AG09309 (cell line): ENCODE results near the gene DHRS7.
A peak's percentile ranks its signal among the peaks of the same experiment; 100 is the strongest.

Source experiments
- DNase-seq: peaks from one replicate; pipeline ENCODE4 v3.0.0-alpha.2; 2010; ENCODE audit warnings: low read depth
- H3K4me3 ChIP-seq: 2 replicates; pipeline ENCODE4 v1.5.1; 2011; ENCODE audit warnings: mild to moderate bottlenecking, low read depth, low read length, moderate library complexity; ENCODE audit not compliant: control insufficient read depth
- TF ChIP-seq, protein P1 (sequence below): IDR thresholded peaks from 2 replicates; pipeline ENCODE4 v1.5.1; 2011; ENCODE audit warnings: mild to moderate bottlenecking, low read depth, low read length, inconsistent platforms; ENCODE audit not compliant: insufficient read depth, control insufficient read depth; ENCODE audit errors: missing control alignments

The DHRS7 gene

DNA sequence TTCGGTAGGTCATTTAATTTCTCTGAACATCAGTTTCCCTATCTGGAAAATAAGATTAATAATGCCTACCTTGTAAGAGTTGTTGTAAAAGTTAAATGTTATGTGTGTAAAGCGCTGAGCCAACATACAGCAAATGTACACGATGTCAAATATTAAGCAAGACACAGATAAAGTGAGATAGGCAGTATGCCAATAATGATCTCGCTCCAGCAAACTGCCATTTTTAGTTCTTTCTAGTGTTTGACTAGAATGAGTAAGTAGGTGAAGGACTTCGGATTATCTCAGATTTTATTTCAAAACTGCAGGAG is 840 bp downstream of the DHRS7 start:
- DNase-seq: no peak
- H3K4me3 ChIP-seq: peak overlapping the region; percentile 98
- TF ChIP-seq, protein P1, sequence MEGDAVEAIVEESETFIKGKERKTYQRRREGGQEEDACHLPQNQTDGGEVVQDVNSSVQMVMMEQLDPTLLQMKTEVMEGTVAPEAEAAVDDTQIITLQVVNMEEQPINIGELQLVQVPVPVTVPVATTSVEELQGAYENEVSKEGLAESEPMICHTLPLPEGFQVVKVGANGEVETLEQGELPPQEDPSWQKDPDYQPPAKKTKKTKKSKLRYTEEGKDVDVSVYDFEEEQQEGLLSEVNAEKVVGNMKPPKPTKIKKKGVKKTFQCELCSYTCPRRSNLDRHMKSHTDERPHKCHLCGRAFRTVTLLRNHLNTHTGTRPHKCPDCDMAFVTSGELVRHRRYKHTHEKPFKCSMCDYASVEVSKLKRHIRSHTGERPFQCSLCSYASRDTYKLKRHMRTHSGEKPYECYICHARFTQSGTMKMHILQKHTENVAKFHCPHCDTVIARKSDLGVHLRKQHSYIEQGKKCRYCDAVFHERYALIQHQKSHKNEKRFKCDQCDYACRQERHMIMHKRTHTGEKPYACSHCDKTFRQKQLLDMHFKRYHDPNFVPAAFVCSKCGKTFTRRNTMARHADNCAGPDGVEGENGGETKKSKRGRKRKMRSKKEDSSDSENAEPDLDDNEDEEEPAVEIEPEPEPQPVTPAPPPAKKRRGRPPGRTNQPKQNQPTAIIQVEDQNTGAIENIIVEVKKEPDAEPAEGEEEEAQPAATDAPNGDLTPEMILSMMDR: no peak

GRCh38 chr14:60163693-60164092 is 1.5 kb downstream of the DHRS7 start:
- DNase-seq: no peak
- TF ChIP-seq, protein P1: no peak
- H3K4me3 ChIP-seq: no peak overlapping the region

- no peak overlapping the region for H3K4me3 ChIP-seq
- peak; percentile 13 for DNase-seq
These were observed 3.7 kb downstream of the DHRS7 start for GRCh38 chr14:60161196-60162107.

DNA sequence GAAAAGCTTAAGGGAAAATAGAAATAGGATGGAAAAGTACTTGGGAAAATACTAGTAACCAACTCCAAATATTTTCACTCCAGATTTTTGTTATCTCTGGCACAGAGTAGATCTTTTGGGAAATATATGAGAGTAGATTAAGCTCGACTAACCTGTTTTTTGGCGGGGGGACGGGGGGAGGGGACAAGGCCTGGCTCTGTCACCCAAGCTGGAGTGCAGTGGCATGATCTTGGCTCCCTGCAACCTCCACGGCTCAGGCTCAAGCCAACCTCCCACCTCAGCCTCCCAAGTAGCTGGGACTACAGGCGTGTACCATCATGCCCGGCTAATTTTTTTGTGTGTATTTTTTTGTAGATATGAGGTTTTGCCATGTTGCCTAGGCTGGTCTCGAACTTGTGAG is 4.8 kb downstream of the DHRS7 start:
- TF ChIP-seq, protein P1: no peak
- DNase-seq: no peak
- no peak overlapping the region for H3K4me3 ChIP-seq

More at GRCh38 chr14:60161196-60162107, 3.7 kb downstream of the DHRS7 start:
- TF ChIP-seq, protein P1: no peak

DNA sequence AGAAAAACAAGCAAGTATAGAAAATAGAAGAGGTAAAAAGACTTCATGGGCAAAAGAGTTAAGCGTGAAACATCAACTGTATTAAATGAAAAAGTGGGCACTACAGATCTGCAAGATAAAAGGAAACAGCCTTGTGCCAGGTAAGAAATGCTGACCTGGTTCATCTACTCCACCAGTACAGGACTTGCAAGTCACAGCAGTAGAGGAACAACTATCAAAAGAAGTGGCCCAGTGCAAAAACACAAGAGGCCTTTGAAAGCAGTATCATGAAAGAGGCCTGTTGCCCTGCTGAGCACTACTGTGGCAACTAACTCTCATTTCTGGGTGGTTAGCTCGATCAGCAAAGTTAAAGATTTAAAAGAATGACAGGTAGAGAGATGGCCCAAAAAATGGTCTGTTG is 10.5 kb downstream of the DHRS7 start:
- DNase-seq: no peak
- TF ChIP-seq, protein P1: no peak
- no peak overlapping the region for H3K4me3 ChIP-seq

DNA sequence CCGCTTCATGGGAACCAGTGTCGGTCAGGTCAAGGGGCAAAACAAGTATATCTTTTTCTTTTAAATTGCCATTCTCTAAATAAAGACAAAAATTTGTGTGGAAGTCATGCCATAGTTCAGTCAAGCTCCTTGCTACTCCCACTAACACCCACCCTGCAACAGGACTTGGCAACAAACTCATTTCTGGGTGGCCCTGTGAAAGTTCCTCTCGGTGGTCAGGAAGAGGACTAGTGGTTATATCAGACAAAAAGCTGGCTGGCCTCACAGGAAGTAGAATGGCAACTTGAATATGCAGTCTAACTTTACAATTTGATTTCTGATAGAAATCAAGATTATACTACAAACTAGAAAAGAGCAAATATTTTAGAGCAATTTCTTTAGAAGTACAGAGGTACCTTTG is 11.2 kb downstream of the DHRS7 start:
- TF ChIP-seq, protein P1: no peak
- no peak for DNase-seq
- H3K4me3 ChIP-seq: no peak overlapping the region
